Measurements from ENCODE around the gene STARD13. TPM values are rescaled to one million over a fixed set of nuclear protein-coding genes. Genes with fewer than 3 reads are reported as not detected.

Gene STARD13
- total RNA-seq, 1 experiment from 2014 or later, result 2.1 TPM

GRCh38 chr13:33172400-33172799, 113.2 kb downstream of the STARD13 start:
- H3K4me1 ChIP-seq (ENCODE audit: insufficient read depth, low read length), result no peaks in the 10 kb centered on the region
- H3K79me2 ChIP-seq (ENCODE audit: insufficient read depth, low read length), result no peaks in the 10 kb centered on the region
- no peak for TF ChIP-seq CTCF (conservative IDR thresholded peaks at IDR 0.05)
- no peak overlapping the region for H2BK5ac ChIP-seq (ENCODE audit: insufficient read length, low read length)
- H3K79me1 ChIP-seq (ENCODE audit: insufficient read depth, low read depth, low read length, poor library complexity, severe bottlenecking), result no peaks in the 10 kb centered on the region
- no peak overlapping the region for H3K18ac ChIP-seq (ENCODE audit: insufficient read length, low read depth, low read length)
- no peak for DNase-seq
- peaks cover 26% of the 10 kb centered on the region for H3K27me3 Mint-ChIP-seq (ENCODE audit: low read depth)
- no peak overlapping the region for H2BK20ac ChIP-seq (ENCODE audit: low read depth, low read length, poor library complexity, severe bottlenecking)
- H3K4me1 Mint-ChIP-seq, result no peaks in the 10 kb centered on the region
- no peaks in the 10 kb centered on the region for H3K27me3 ChIP-seq (ENCODE audit: insufficient read depth, low read length)
- H2AFZ ChIP-seq (ENCODE audit: low read length), result no peak overlapping the region
- no peak overlapping the region for H3K23ac ChIP-seq (ENCODE audit: insufficient read length, low read depth, low read length)
- no peak overlapping the region for H2BK120ac ChIP-seq (ENCODE audit: low read depth, low read length, poor library complexity, severe bottlenecking)
- no peak overlapping the region for H3T11ph ChIP-seq (ENCODE audit: low read length)
- H2BK15ac ChIP-seq (ENCODE audit: low read depth, low read length), result no peak overlapping the region; the same call in 1 of the 2 replicates
- H4K5ac ChIP-seq (ENCODE audit: insufficient read length, low read depth, low read length), result no peak overlapping the region
- no peak overlapping the region for H3K14ac ChIP-seq (ENCODE audit: insufficient read depth, low read length)
- no peak overlapping the region for H4K8ac ChIP-seq (replicated peaks; ENCODE audit: insufficient read length, low read depth, low read length)
- H2BK12ac ChIP-seq (ENCODE audit: insufficient read length, low read depth, low read length), result no peak overlapping the region
- no peak overlapping the region for H4K91ac ChIP-seq (ENCODE audit: insufficient read length, low read depth, low read length)
- no peak overlapping the region for H3K4me3 Mint-ChIP-seq
- WGBS (ENCODE audit: extremely low coverage, insufficient read length, low lambda C conversion rate), result no CpG with 5 or more reads among the region's 2 CpGs
- H3K56ac ChIP-seq (ENCODE audit: insufficient read length, low read depth, low read length), result no peak overlapping the region
- no peaks in the 10 kb centered on the region for H3K9me3 ChIP-seq (ENCODE audit: control insufficient read depth, low read depth, low read length)
- peak overlapping the region; percentile 22 for H3K9ac ChIP-seq (ENCODE audit: extremely low read depth, insufficient read length, low read length)
- H3K9me3 Mint-ChIP-seq, result no peaks in the 10 kb centered on the region; a peak in 1 of 5 replicates
- no peak overlapping the region for H3K4me2 ChIP-seq (ENCODE audit: insufficient read depth, insufficient read length, low read length)
- H4K20me1 ChIP-seq (ENCODE audit: control insufficient read depth, insufficient read depth, insufficient read length), result no peaks in the 10 kb centered on the region
- H3K27ac Mint-ChIP-seq, result no peak overlapping the region
- H3K27ac ChIP-seq (ENCODE audit: insufficient read length, low read depth, low read length), result no peak overlapping the region
- H3K23me2 ChIP-seq (ENCODE audit: insufficient read length, low read depth, low read length, poor library complexity, severe bottlenecking), result no peaks in the 10 kb centered on the region
- H2AK5ac ChIP-seq (ENCODE audit: insufficient read length, low read length), result no peak overlapping the region
- H3K4ac ChIP-seq (ENCODE audit: low read depth, low read length), result no peak overlapping the region
- no peaks in the 10 kb centered on the region for H3K36me3 Mint-ChIP-seq (ENCODE audit: insufficient read depth in 1 of 3, low read depth in 3 of 3)

Data from H9 (cell line).